ENCODE measurements around the gene MRNIP.

DNA sequence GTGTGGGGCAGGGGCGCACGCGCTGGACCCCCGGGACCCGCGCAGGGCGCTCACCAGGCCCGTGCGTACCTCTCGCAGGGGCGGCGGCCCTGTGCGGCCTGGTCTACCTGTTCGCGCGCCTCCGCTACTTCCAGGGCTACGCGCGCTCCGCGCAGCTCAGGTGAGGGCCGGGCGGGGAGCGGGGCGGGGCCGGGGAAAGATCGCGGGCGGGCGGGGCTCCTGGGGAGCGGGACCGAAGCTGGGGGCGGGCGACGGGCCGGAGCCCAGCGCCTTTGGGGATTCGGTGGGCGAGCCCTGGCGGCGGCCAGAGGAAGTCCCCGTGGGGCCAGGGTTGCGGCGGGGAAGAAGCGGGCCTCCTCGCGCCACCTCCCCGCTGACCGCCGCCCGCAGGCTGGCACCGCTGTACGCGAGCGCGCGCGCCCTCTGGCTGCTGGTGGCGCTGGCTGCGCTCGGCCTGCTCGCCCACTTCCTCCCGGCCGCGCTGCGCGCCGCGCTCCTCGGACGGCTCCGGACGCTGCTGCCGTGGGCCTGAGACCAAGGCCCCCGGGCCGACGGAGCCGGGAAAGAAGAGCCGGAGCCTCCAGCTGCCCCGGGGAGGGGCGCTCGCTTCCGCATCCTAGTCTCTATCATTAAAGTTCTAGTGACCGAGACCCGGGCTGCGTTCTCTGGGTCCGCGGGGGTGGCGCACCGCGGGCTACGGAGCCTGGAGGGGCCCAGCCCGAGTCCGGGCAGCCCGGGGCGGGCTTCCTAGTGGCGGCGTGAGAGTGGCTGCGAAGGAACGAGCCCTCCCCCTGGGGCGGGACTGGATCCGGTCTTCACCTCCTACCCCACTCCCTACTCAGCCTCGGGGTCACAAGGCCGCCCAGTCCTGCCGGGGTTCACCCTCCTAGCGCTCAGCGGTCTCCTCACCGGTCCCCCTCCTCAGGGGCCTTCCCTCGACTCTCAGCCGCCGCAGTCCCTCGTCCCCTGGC is 62.5 kb downstream of the MRNIP start:
- TF ChIP-seq CTCF (IDR thresholded peaks at IDR 0.05; ENCODE audit: low read length): peak; percentile 64
- TF ChIP-seq EZH2 (IDR thresholded peaks at IDR 0.05; ENCODE audit: borderline replicate concordance, low read length): no peak

All from OCI-LY1 (cell line).